HepG2 (cell line): ENCODE measurements around the gene CDC42EP1. TPM values are rescaled to one million over a fixed set of nuclear protein-coding genes. Genes with fewer than 3 reads are reported as not detected.
"Not testable (repeated sequence)": the region's sequence is repeated elsewhere in the genome, so short reads cannot be mapped to it uniquely, and the experiment has no call there.

ENCODE experiments used
- ATAC-seq: fragments of 200-7000 bp; cut with Tn5 transposase; 3 replicates; pipeline ENCODE4 v1.9.1; 2020; ENCODE audit warnings: mild to moderate bottlenecking, moderate library complexity
- BruUV-seq: library from RNA; stranded (reverse); fragments of 400-500 nt; replicated peaks from 2 replicates; lab custom pipeline; 2021; lab: Mats Ljungman, UMichigan
- CTCF ChIA-PET: fragments of 300-600 bp; formaldehyde crosslinking; extraction: SDS; loops from one replicate; lab custom pipeline; 2021; ENCODE audit warnings: low total read pairs, inconsistent platforms, low intra/inter-chr PET ratio; lab: Yijun Ruan, JAX
- POLR2A ChIA-PET: fragments of 350-600 bp; sonication (Branson Sonifier 250); formaldehyde crosslinking; loops from one replicate; lab custom pipeline; 2020; ENCODE audit warnings: antibody characterized with exemption, inconsistent platforms; lab: Yijun Ruan, JAX
- DNase-seq: peaks from one replicate; pipeline ENCODE4 v3.0.0-alpha.2; 2015; ENCODE audit warnings: low spot score
- FAIRE-seq: peaks from 3 replicates; lab custom pipeline; 2011; peaks lifted over from hg19 to GRCh38; lab: Jason Lieb, UNC
- H2AFZ ChIP-seq: one replicate; pipeline ENCODE4 v1.6.1; 2011; ENCODE audit warnings: low read length, inconsistent platforms
- H3K27ac ChIP-seq: fragments of 300-600 bp; 3 replicates; pipeline ENCODE4 v1.8.0; 2011; ENCODE audit warnings: mixed run types, mild to moderate bottlenecking, mixed read lengths, low read length, inconsistent platforms; ENCODE audit not compliant: insufficient read depth; ENCODE audit errors: extremely low read length
- H3K27me3 ChIP-seq, 2 experiments: fragments of 200-600 bp in 1 of 2; 2 replicates in 1 of 2; 3 replicates in 1 of 2; pipeline versions ENCODE4 v1.6.0 to v1.8.0; 2011; ENCODE audit warnings: low read length in 2 of 2, mild to moderate bottlenecking in 2 of 2, moderate library complexity in 2 of 2, inconsistent platforms in 1 of 2; ENCODE audit not compliant: insufficient read depth in 2 of 2, control insufficient read depth in 1 of 2
- H3K36me3 ChIP-seq, 2 experiments: fragments of 200-600 bp in 1 of 2; replicated peaks in 1 of 2; 2 replicates in 1 of 2; 3 replicates in 1 of 2; pipeline versions ENCODE4 v1.5.1 to v1.8.0; 2011; ENCODE audit warnings: low read length in 2 of 2, inconsistent platforms in 1 of 2; ENCODE audit not compliant: insufficient read depth in 2 of 2, control insufficient read depth in 1 of 2
- H3K4me1 ChIP-seq: 2 replicates; pipeline ENCODE4 v1.5.1; 2012; ENCODE audit warnings: low read length, inconsistent platforms; ENCODE audit not compliant: insufficient read depth
- H3K4me2 ChIP-seq: 2 replicates; pipeline ENCODE4 v1.6.0; 2011; ENCODE audit warnings: low read depth, low read length, inconsistent platforms
- H3K4me3 ChIP-seq, 3 experiments: fragments of 200-600 bp in 1 of 3; sonication (generic), shearing (Covaris generic) in 1 of 3; replicated peaks in 1 of 3; 2 replicates each; pipeline ENCODE4 v1.5.1; 2011 to 2016; ENCODE audit warnings: low read length in 3 of 3, inconsistent platforms in 2 of 3, low read depth in 2 of 3, mild to moderate bottlenecking in 2 of 3, control low read depth in 1 of 3, mixed read lengths in 1 of 3; ENCODE audit not compliant: insufficient read depth in 1 of 3
- H3K79me2 ChIP-seq: one replicate; pipeline ENCODE4 v1.6.1; 2011; ENCODE audit warnings: low read length, inconsistent platforms; ENCODE audit not compliant: insufficient read depth
- H3K9ac ChIP-seq: 2 replicates; pipeline ENCODE4 v1.6.0; 2011; ENCODE audit warnings: mild to moderate bottlenecking, low read depth, low read length, inconsistent platforms; ENCODE audit not compliant: insufficient read depth
- H3K9me3 ChIP-seq: 2 replicates; pipeline ENCODE4 v1.5.1; 2012; ENCODE audit warnings: mild to moderate bottlenecking, low read length
- H4K20me1 ChIP-seq: 2 replicates; pipeline ENCODE4 v1.6.0; 2011; ENCODE audit warnings: inconsistent platforms, mild to moderate bottlenecking, low read length, moderate library complexity; ENCODE audit not compliant: insufficient read depth
- whole genome bisulfite sequencing: methylation state at CpG from one replicate; pipeline ENCODE4 v1.1.6; 2017; ENCODE audit warnings: low lambda C conversion rate; 5-methylcytosine and 5-hydroxymethylcytosine counted together
- in situ Hi-C: cut with HindIII; loops from 2 replicates; pipeline ENCODE4 v1.10.0; 2017; ENCODE audit warnings: low pct_unique_long_range_greater_than_20kb; ENCODE audit not compliant: extremely low pct_ligation_motif_present
- intact Hi-C: fragments of 100-400 bp; cut with micrococcal nuclease; formaldehyde crosslinking; loops from one replicate; pipeline ENCODE4 v1.10.0; 2022; ENCODE audit not compliant: unreplicated experiment
- polyA plus RNA-seq, 8 experiments: library from polyadenylated mRNA; depleted of rRNA in 3 of 8; stranded (reverse) in 7 of 8; unstranded in 1 of 8; fragments of >200 nt; fragmentation: Illumina TruSeq in 4 of 8; extraction: Trizol in 4 of 8; gene quantifications; 2 replicates each; pipeline versions ENCODE4 v1.2.1 to v1.2.3, GENCODE V29; 2011 to 2016; ENCODE audit warnings: low read depth in 4 of 8, missing spikeins in 1 of 8, mixed read lengths in 1 of 8; ENCODE audit not compliant: insufficient read depth in 1 of 8
- total RNA-seq, 5 experiments: library from RNA; depleted of rRNA; stranded (reverse); fragments of >200 nt; fragmentation: Illumina TruSeq; extraction: Trizol; gene quantifications; 2 replicates each; pipeline ENCODE4 v1.2.3, GENCODE V29; 2016; ENCODE audit warnings: low read depth in 1 of 5
- TF ChIP-seq, protein P1 (sequence below): sonication (generic); formaldehyde crosslinking; IDR thresholded peaks from 2 replicates; pipeline ENCODE4 v1.4.0; 2020; ENCODE audit warnings: missing genetic modification reagents, mild to moderate bottlenecking, borderline replicate concordance
- TF ChIP-seq, protein P2 (sequence below): sonication (generic); formaldehyde crosslinking; IDR thresholded peaks from 2 replicates; pipeline ENCODE4 v1.5.0; 2020; ENCODE audit warnings: mild to moderate bottlenecking, missing genetic modification reagents

The CDC42EP1 gene
- total and polyA plus RNA-seq, 2 of the 13 experiments (the other 11 are each of a cell fraction or from before 2014, with no cell fraction given), result 17.1 to 29.5 TPM

DNA sequence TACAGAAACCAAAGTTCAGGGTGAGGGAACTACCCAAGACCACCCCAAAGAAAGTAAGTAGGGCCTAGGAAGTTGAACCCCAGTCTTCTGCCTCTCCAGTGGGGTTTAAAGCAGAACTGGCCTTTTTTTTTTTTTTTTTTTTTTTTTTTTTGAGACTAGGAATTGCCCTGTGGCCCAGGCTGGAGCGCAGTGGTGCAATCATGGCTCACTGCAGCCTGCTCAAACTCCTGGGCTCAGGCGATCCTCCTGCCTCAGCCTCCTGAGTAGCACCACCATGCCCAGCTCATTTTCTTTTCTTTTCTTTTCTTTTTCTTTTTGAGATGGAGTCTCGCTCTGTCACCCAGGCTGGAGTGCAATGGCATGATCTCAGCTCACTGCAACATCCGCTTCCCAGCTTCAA, 17.9 kb upstream of the CDC42EP1 start:
- in situ Hi-C loops, result loop anchor here (10.0 kb wide), 1 partner anchor 62 kb away; the partner anchor contains the start of gene GGA1
- WGBS, result 69% methylated on average over 4 of the region's 4 CpGs
- peak overlapping the region in 1 of 3 experiments; percentile 56; a peak in 1 of 6 replicates for H3K4me3 ChIP-seq

More for the DNA sequence above, 17.9 kb upstream of the CDC42EP1 start:
- Histone ChIP-seq H3K4me1 (peaks cover 81% of the 10 kb centered on the region), H3K4me2 (peak overlapping the region; percentile 84; the same call in 1 of the 2 replicates)
- ATAC-seq, DNase-seq, H3K79me2 ChIP-seq, intact Hi-C loops, H2AFZ ChIP-seq, H3K9me3 ChIP-seq, H4K20me1 ChIP-seq, H3K27me3 ChIP-seq, FAIRE-seq, H3K9ac ChIP-seq, H3K36me3 ChIP-seq, CTCF ChIA-PET, BruUV-seq, H3K27ac ChIP-seq: not testable (repeated sequence)
- TF ChIP-seq, protein P1, sequence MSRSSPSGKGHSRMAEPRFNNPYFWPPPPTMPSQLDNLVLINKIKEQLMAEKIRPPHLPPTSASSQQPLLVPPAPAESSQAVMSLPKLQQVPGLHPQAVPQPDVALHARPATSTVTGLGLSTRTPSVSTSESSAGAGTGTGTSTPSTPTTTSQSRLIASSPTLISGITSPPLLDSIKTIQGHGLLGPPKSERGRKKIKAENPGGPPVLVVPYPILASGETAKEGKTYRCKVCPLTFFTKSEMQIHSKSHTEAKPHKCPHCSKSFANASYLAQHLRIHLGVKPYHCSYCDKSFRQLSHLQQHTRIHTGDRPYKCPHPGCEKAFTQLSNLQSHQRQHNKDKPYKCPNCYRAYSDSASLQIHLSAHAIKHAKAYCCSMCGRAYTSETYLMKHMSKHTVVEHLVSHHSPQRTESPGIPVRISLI (CRISPR knock-in tag), result peak; percentile 47; the same call in 1 of the 2 replicates
- TF ChIP-seq, protein P2, sequence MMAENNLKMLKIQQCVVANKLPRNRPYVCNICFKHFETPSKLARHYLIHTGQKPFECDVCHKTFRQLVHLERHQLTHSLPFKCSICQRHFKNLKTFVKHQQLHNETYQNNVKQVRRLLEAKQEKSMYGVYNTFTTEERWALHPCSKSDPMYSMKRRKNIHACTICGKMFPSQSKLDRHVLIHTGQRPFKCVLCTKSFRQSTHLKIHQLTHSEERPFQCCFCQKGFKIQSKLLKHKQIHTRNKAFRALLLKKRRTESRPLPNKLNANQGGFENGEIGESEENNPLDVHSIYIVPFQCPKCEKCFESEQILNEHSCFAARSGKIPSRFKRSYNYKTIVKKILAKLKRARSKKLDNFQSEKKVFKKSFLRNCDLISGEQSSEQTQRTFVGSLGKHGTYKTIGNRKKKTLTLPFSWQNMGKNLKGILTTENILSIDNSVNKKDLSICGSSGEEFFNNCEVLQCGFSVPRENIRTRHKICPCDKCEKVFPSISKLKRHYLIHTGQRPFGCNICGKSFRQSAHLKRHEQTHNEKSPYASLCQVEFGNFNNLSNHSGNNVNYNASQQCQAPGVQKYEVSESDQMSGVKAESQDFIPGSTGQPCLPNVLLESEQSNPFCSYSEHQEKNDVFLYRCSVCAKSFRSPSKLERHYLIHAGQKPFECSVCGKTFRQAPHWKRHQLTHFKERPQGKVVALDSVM (CRISPR knock-in tag), result peak; percentile 84
- POLR2A ChIA-PET, result interaction anchor here (0.9 to 16.3 kb wide), 7 partner anchors 10 to 66 kb away, joined by 3 to 976 read pairs (median 4); partner anchors contain the start of genes CDC42EP1, GGA1 and LGALS2
